Measurements from ENCODE around the gene SEMA6A.

The SEMA6A gene

GRCh38 chr5:116521173-116521872, 53.3 kb downstream of the SEMA6A start:
- no peak for DNase-seq

GRCh38 chr5:116520771-116521170, 53.9 kb downstream of the SEMA6A start:
- DNase-seq = no peak

GRCh38 chr5:116518423-116518822, 56.2 kb downstream of the SEMA6A start:
- no peak for DNase-seq

- no peak for DNase-seq
Measured at GRCh38 chr5:116517488-116517887, 57.1 kb downstream of the SEMA6A start.

- DNase-seq = no peak
Measured at GRCh38 chr5:116516021-116516420, 58.6 kb downstream of the SEMA6A start.

GRCh38 chr5:116514421-116514970, 60.1 kb downstream of the SEMA6A start:
- DNase-seq = no peak

- no peak for DNase-seq
Measured at GRCh38 chr5:116510517-116510916, 64.1 kb downstream of the SEMA6A start.

GRCh38 chr5:116509483-116510244, 65.0 kb downstream of the SEMA6A start:
- DNase-seq = no peak

GRCh38 chr5:116508835-116509234, 65.8 kb downstream of the SEMA6A start:
- DNase-seq = no peak

GRCh38 chr5:116507941-116508655, 66.5 kb downstream of the SEMA6A start:
- DNase-seq = no peak

GRCh38 chr5:116507051-116507537, 67.5 kb downstream of the SEMA6A start:
- DNase-seq = no peak

- DNase-seq = no peak
Measured at GRCh38 chr5:116506488-116506887, 68.1 kb downstream of the SEMA6A start.

- no peak for DNase-seq
Measured at GRCh38 chr5:116504593-116505166, 69.9 kb downstream of the SEMA6A start.

- no peak for DNase-seq
Measured at GRCh38 chr5:116502616-116503015, 72.0 kb downstream of the SEMA6A start.

GRCh38 chr5:116502138-116502537, 72.5 kb downstream of the SEMA6A start:
- DNase-seq = no peak

- DNase-seq = no peak
Measured at GRCh38 chr5:116498503-116499048, 76.0 kb downstream of the SEMA6A start.

GRCh38 chr5:116497631-116498030, 77.0 kb downstream of the SEMA6A start:
- DNase-seq = no peak

- DNase-seq = no peak
Measured at GRCh38 chr5:116495786-116496357, 78.8 kb downstream of the SEMA6A start.

- DNase-seq = peak; percentile 80
Measured at GRCh38 chr5:116494784-116495450, 79.7 kb downstream of the SEMA6A start.

GRCh38 chr5:116492776-116493175, 81.8 kb downstream of the SEMA6A start:
- no peak for DNase-seq

GRCh38 chr5:116492016-116492623, 82.5 kb downstream of the SEMA6A start:
- DNase-seq = no peak
